HS-5 (cell line): ENCODE measurements around the gene CNOT6.
A peak's percentile ranks its signal among the peaks of the same experiment; 100 is the strongest.
"Not testable (repeated sequence)": the region's sequence is repeated elsewhere in the genome, so short reads cannot be mapped to it uniquely, and the experiment has no call there.

Experiments
- DNase-seq: peaks from one replicate; pipeline ENCODE4 v3.0.0-alpha.2; 2012; ENCODE audit warnings: low read depth

Gene CNOT6

GRCh38 chr5:180519098-180519497 is 24.9 kb downstream of the CNOT6 start:
- DNase-seq: no peak

- DNase-seq: no peak
Observed at GRCh38 chr5:180521101-180521500, 26.9 kb downstream of the CNOT6 start.

- no peak for DNase-seq
Observed at GRCh38 chr5:180521591-180521990, 27.4 kb downstream of the CNOT6 start.

- no peak for DNase-seq
Observed at GRCh38 chr5:180522330-180522729, 28.2 kb downstream of the CNOT6 start.

GRCh38 chr5:180523629-180524466 is 29.7 kb downstream of the CNOT6 start:
- no peak for DNase-seq

- DNase-seq: no peak
Observed at GRCh38 chr5:180525399-180525798, 31.2 kb downstream of the CNOT6 start.

GRCh38 chr5:180526269-180526668 is 32.1 kb downstream of the CNOT6 start:
- DNase-seq: no peak

GRCh38 chr5:180527659-180528058 is 33.5 kb downstream of the CNOT6 start:
- no peak for DNase-seq

- DNase-seq: not testable (repeated sequence)
Observed at GRCh38 chr5:180531036-180531585, 36.9 kb downstream of the CNOT6 start.

- no peak for DNase-seq
Observed at GRCh38 chr5:180532268-180532667, 38.1 kb downstream of the CNOT6 start.

GRCh38 chr5:180533845-180534244 is 39.7 kb downstream of the CNOT6 start:
- DNase-seq: no peak

- DNase-seq: no peak
Observed at GRCh38 chr5:180535573-180535972, 41.4 kb downstream of the CNOT6 start.

- no peak for DNase-seq
Observed at GRCh38 chr5:180540050-180540694, 46.0 kb downstream of the CNOT6 start.

GRCh38 chr5:180541710-180542109 is 47.5 kb downstream of the CNOT6 start:
- DNase-seq: no peak

GRCh38 chr5:180545248-180545647 is 51.1 kb downstream of the CNOT6 start:
- DNase-seq: no peak

GRCh38 chr5:180548563-180548962 is 54.4 kb downstream of the CNOT6 start:
- no peak for DNase-seq

GRCh38 chr5:180553530-180553929 is 59.4 kb downstream of the CNOT6 start:
- no peak for DNase-seq

- no peak for DNase-seq
Observed at GRCh38 chr5:180555168-180555921, 61.2 kb downstream of the CNOT6 start.

- peak; percentile 24 for DNase-seq
Observed at GRCh38 chr5:180557217-180557809, 63.1 kb downstream of the CNOT6 start.

GRCh38 chr5:180558232-180558631 is 64.1 kb downstream of the CNOT6 start:
- no peak for DNase-seq

GRCh38 chr5:180563994-180564393 is 69.8 kb downstream of the CNOT6 start:
- DNase-seq: no peak

GRCh38 chr5:180568914-180569313 is 74.7 kb downstream of the CNOT6 start:
- no peak for DNase-seq
